Breast epithelium (tissue), 4 donors: ENCODE data around the gene SPRED2. TPM values are rescaled to one million over a fixed set of nuclear protein-coding genes. Genes with fewer than 3 reads are reported as not detected.
A peak's percentile ranks its signal among the peaks of the same experiment; 100 is the strongest.

Experiments
- DNase-seq, 2 donors: peaks; one replicate each; pipeline ENCODE4 v3.0.0-alpha.2; 2019; ENCODE audit warnings: low spot score in 2 of 2
- H3K27ac ChIP-seq, 2 donors: fragments of 200-600 bp; sonication (generic) in 1 of 2; one replicate each; pipeline ENCODE4 v1.5.1; 2016 to 2019; ENCODE audit warnings: mild to moderate bottlenecking in 1 of 2
- H3K27me3 ChIP-seq, 2 donors: fragments of 200-600 bp; sonication (generic) in 1 of 2; one replicate each; pipeline versions ENCODE4 v1.5.1 to v1.6.0; 2017 to 2019; ENCODE audit warnings: control low read depth in 1 of 2, mild to moderate bottlenecking in 1 of 2
- H3K36me3 ChIP-seq: fragments of 200-600 bp; one replicate; pipeline ENCODE4 v1.5.1; 2019
- H3K4me1 ChIP-seq, 2 donors: fragments of 200-600 bp; sonication (generic); one replicate each; pipeline ENCODE4 v1.5.1; 2016 to 2019; ENCODE audit warnings: control low read depth in 1 of 2
- H3K4me3 ChIP-seq, 3 donors: fragments of 200-600 bp; sonication (generic); 1 replicate in 2 of 3; 2 replicates in 1 of 3; pipeline ENCODE4 v1.5.1; 2016 to 2019; ENCODE audit warnings: mild to moderate bottlenecking in 3 of 3, moderate library complexity in 2 of 3
- H3K9me3 ChIP-seq, 2 donors: fragments of 200-600 bp; sonication (generic) in 1 of 2; one replicate each; pipeline ENCODE4 v1.5.1; 2016 to 2019; ENCODE audit warnings: control low read depth in 1 of 2
- POLR2A ChIP-seq: fragments of 450-650 bp; IDR thresholded peaks from one replicate; pipeline ENCODE4 v1.6.1; 2016; ENCODE audit warnings: antibody characterized with exemption, mild to moderate bottlenecking, moderate library complexity
- POLR2AphosphoS5 ChIP-seq, 3 donors: sonication (generic); formaldehyde crosslinking; IDR thresholded peaks; one replicate each; pipeline ENCODE4 v1.6.1; 2017; ENCODE audit warnings: antibody characterized with exemption in 3 of 3
- intact Hi-C: fragments of 100-400 bp; cut with DNase I; formaldehyde crosslinking; loops from one replicate; pipeline ENCODE4 v1.15.1; 2023; ENCODE audit warnings: low total_unique reads
- total RNA-seq, 3 donors: library from RNA; depleted of rRNA; stranded (reverse); fragments of >200 nt; gene quantifications; one replicate each; pipeline ENCODE4 v1.1.0, GENCODE V29; 2016
- TF ChIP-seq, protein P1 (sequence below), 3 donors: fragments of 450-650 bp; IDR thresholded peaks; one replicate each; pipeline ENCODE4 v1.5.1; 2016 to 2017; ENCODE audit warnings: antibody characterized with exemption in 3 of 3, mild to moderate bottlenecking in 3 of 3, moderate library complexity in 3 of 3

SPRED2 gene
- total RNA-seq, 3 donors from 2014 or later = 14.6 to 25.2 (median 25.2) TPM

DNA sequence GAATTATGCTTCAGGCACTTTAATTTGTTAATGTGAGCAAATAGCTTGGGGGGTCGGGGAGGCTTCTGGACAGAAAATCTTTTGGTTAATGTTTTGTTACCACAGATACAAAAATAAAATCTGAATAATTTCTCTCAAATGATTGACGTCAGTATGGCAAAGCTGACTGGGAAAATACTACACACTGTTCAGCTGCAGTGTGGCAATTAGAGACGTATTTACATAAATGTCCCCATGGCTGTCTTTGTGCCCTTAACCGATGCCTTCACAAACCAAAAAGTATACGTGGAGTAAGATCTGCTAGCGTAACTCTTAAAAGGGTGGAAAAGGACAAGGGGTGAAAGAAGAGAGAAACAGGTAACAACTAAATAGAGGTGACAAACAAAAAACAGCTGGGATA is 121.3 kb downstream of the SPRED2 start:
- Histone ChIP-seq H3K4me1 (peaks cover 5 to 7% of the 10 kb centered on the region in 2 donors), H3K27me3 (no peaks in the 10 kb centered on the region), H3K36me3 (peaks cover 4% of the 10 kb centered on the region), H3K27ac (peak overlapping the region; percentile 71 to 92), H3K4me3 (no peak overlapping the region), H3K9me3 (no peaks in the 10 kb centered on the region)
- TF ChIP-seq POLR2A (no peak), POLR2AphosphoS5 (IDR thresholded peaks at IDR 0.05) (no peak)
- TF ChIP-seq, protein P1, sequence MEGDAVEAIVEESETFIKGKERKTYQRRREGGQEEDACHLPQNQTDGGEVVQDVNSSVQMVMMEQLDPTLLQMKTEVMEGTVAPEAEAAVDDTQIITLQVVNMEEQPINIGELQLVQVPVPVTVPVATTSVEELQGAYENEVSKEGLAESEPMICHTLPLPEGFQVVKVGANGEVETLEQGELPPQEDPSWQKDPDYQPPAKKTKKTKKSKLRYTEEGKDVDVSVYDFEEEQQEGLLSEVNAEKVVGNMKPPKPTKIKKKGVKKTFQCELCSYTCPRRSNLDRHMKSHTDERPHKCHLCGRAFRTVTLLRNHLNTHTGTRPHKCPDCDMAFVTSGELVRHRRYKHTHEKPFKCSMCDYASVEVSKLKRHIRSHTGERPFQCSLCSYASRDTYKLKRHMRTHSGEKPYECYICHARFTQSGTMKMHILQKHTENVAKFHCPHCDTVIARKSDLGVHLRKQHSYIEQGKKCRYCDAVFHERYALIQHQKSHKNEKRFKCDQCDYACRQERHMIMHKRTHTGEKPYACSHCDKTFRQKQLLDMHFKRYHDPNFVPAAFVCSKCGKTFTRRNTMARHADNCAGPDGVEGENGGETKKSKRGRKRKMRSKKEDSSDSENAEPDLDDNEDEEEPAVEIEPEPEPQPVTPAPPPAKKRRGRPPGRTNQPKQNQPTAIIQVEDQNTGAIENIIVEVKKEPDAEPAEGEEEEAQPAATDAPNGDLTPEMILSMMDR (IDR thresholded peaks at IDR 0.05) = no peak
- intact Hi-C loops = no loop called here
- no peak for DNase-seq

GRCh38 chr2:65309699-65310098 is 122.7 kb downstream of the SPRED2 start:
- H3K4me3 ChIP-seq = no peak overlapping the region
- H3K4me1 ChIP-seq = peaks cover 5 to 7% of the 10 kb centered on the region in 2 donors
- TF ChIP-seq, protein P1 (IDR thresholded peaks at IDR 0.05) = peak in 2 of 3 donors; percentile 9 to 21
- TF ChIP-seq POLR2AphosphoS5 (IDR thresholded peaks at IDR 0.05) (peak in 1 of 3 donors; percentile 42), POLR2A (no peak)
- H3K27ac ChIP-seq = peak overlapping the region; percentile 71 to 92
- peak; percentile 69 to 85 for DNase-seq
- H3K36me3 ChIP-seq = peaks cover 4% of the 10 kb centered on the region
- H3K9me3 ChIP-seq = no peaks in the 10 kb centered on the region
- intact Hi-C loops = loop anchor here (10.0 kb wide), 1 partner anchor 125 kb away; the partner anchor contains the start of gene SPRED2
- no peaks in the 10 kb centered on the region for H3K27me3 ChIP-seq

DNA sequence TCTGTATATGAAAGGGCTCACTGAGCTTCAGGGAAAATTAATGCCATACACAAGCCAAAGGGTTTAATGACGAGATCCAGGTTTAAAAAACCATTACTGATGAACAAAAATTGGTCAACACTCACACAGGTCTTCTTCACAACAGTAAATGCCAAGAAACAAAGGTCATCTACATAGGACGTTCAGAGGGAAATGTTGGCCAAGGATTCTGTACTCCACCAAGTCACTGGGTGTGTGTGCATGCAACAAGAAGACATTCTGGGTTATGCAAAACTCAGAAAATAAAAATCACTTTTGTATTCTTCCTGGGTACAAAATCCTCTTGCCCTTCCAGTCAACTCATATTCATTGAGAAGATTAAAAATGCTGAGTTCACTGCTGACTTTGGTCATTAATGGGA is 126.5 kb downstream of the SPRED2 start:
- Histone ChIP-seq H3K36me3 (no peaks in the 10 kb centered on the region), H3K27ac (no peak overlapping the region), H3K4me3 (no peak overlapping the region), H3K27me3 (no peaks in the 10 kb centered on the region), H3K9me3 (no peaks in the 10 kb centered on the region), H3K4me1 (peaks cover 17% of the 10 kb centered on the region in 2 donors)
- DNase-seq = no peak
- TF ChIP-seq POLR2AphosphoS5 (IDR thresholded peaks at IDR 0.05) (no peak), POLR2A (no peak)
- TF ChIP-seq, protein P1 (IDR thresholded peaks at IDR 0.05) = no peak
- intact Hi-C loops = loop anchor here (10.0 kb wide), 1 partner anchor 129 kb away; the partner anchor contains the start of gene SPRED2

GRCh38 chr2:65300761-65301711 is 131.4 kb downstream of the SPRED2 start:
- peaks cover 10 to 21% of the 10 kb centered on the region in 2 donors for H3K4me1 ChIP-seq
- H3K27me3 ChIP-seq = no peaks in the 10 kb centered on the region
- H3K9me3 ChIP-seq = no peaks in the 10 kb centered on the region
- no peak for DNase-seq
- intact Hi-C loops = loop anchor here (10.0 kb wide), 1 partner anchor 134 kb away; the partner anchor contains the start of gene SPRED2
- H3K4me3 ChIP-seq = peak overlapping the region in 1 of 3 donors; percentile 28
- H3K36me3 ChIP-seq = no peaks in the 10 kb centered on the region
- TF ChIP-seq, protein P1 (IDR thresholded peaks at IDR 0.05) = no peak
- TF ChIP-seq POLR2A (no peak), POLR2AphosphoS5 (IDR thresholded peaks at IDR 0.05) (no peak)
- peak overlapping the region; percentile 74 to 91 for H3K27ac ChIP-seq
